Transverse colon (tissue), 4 donors: ENCODE measurements around the gene CDK5RAP1. TPM values are rescaled to one million over a fixed set of nuclear protein-coding genes. Genes with fewer than 3 reads are reported as not detected.

Experiments used
- DNase-seq: peaks from one replicate; pipeline ENCODE4 v3.0.0-alpha.2; 2019
- H3K27ac ChIP-seq, 4 donors: fragments of 200-600 bp; sonication (generic); 2 replicates each; pipeline ENCODE4 v1.5.1; 2016 to 2018; ENCODE audit warnings: inconsistent platforms in 4 of 4
- H3K27me3 ChIP-seq: fragments of 200-600 bp; sonication (generic); 2 replicates; pipeline ENCODE4 v1.5.1; 2017; ENCODE audit warnings: inconsistent platforms
- H3K36me3 ChIP-seq, 4 donors: fragments of 200-600 bp; sonication (generic); 2 replicates each; pipeline ENCODE4 v1.5.1; 2017 to 2019; ENCODE audit warnings: inconsistent platforms in 4 of 4
- H3K4me1 ChIP-seq, 4 donors: fragments of 200-600 bp; sonication (generic); 2 replicates each; pipeline ENCODE4 v1.5.1; 2017 to 2020; ENCODE audit warnings: inconsistent platforms in 4 of 4
- H3K4me3 ChIP-seq, 4 donors: fragments of 200-600 bp; sonication (generic); 1 replicate in 1 of 4; 2 replicates in 3 of 4; pipeline versions ENCODE4 v1.5.1 to v1.6.1; 2017 to 2019; ENCODE audit warnings: inconsistent platforms in 4 of 4
- H3K9me3 ChIP-seq, 2 donors: fragments of 200-600 bp; sonication (generic); 2 replicates each; pipeline ENCODE4 v1.5.1; 2017 to 2019; ENCODE audit warnings: inconsistent platforms in 2 of 2
- EP300 ChIP-seq: sonication (generic); formaldehyde crosslinking; IDR thresholded peaks from one replicate; pipeline ENCODE4 v1.6.1; 2017; ENCODE audit warnings: antibody characterized with exemption, low read depth
- POLR2A ChIP-seq: fragments of 450-650 bp; IDR thresholded peaks from one replicate; pipeline ENCODE4 v1.6.1; 2016; ENCODE audit warnings: antibody characterized with exemption, mild to moderate bottlenecking, moderate library complexity
- POLR2AphosphoS5 ChIP-seq, 3 donors: sonication (generic); formaldehyde crosslinking; IDR thresholded peaks; one replicate each; pipeline ENCODE4 v1.6.1; 2016; ENCODE audit warnings: antibody characterized with exemption in 3 of 3
- WGBS, 2 donors: methylation state at CpG; one replicate each; pipeline ENCODE4 v1.1.5; 2018; ENCODE audit warnings: low coverage in 1 of 2; 5-methylcytosine and 5-hydroxymethylcytosine counted together
- in situ Hi-C, 4 donors: fragments of 200-750 bp; cut with MboI; loops; one replicate each; pipeline versions ENCODE4 v1.15.0 to v1.15.1; 2017; ENCODE audit warnings: low sequenced_read_pairs in 3 of 4, low pct_ligation_motif_present in 1 of 4, low pct_unique_long_range_greater_than_20kb in 1 of 4
- intact Hi-C: fragments of 100-400 bp; cut with DNase I; formaldehyde crosslinking; loops from one replicate; pipeline ENCODE4 v1.15.1; 2023; ENCODE audit warnings: low total_unique reads
- total RNA-seq, 4 donors: library from RNA; depleted of rRNA; stranded (reverse); fragments of >200 nt; gene quantifications; one replicate each; pipeline ENCODE4 v1.1.0, GENCODE V29; 2016
- TF ChIP-seq, protein P1 (sequence below), 5 experiments: fragments of 200-600 bp in 3 of 5; fragments of 450-650 bp in 2 of 5; sonication (generic) in 3 of 5; IDR thresholded peaks; 1 replicate in 2 of 5; 2 replicates in 3 of 5; pipeline ENCODE4 v1.5.1; 2016 to 2017; ENCODE audit warnings: antibody characterized with exemption in 5 of 5, inconsistent platforms in 3 of 5, mild to moderate bottlenecking in 2 of 5, moderate library complexity in 1 of 5

CDK5RAP1 gene
- total RNA-seq, 4 donors from 2014 or later = 8.6 to 21.3 (median 20.3) TPM

DNA sequence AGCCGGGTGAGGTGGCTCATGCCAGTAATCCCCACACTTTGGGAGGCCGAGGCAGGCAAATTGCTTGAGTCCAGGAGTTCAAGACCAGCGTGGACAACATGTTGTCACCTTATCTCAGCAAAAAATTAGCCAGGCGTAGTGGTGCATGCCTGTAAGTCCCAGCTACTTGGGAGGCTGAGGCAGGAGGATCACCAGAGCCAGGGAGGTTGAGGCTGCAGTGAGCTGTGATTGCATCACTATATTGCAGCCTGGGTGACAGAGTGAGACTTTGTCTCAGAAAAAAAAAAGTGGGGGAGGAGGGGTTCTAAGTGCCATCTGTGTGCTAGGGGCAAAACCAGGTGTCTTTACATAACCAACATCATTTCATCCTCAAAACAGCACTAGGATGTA, 48.3 kb downstream of the CDK5RAP1 start:
- TF ChIP-seq POLR2A = no peak
- TF ChIP-seq EP300 = no peak
- TF ChIP-seq POLR2AphosphoS5 (IDR thresholded peaks at IDR 0.05) = no peak
- TF ChIP-seq, protein P1, sequence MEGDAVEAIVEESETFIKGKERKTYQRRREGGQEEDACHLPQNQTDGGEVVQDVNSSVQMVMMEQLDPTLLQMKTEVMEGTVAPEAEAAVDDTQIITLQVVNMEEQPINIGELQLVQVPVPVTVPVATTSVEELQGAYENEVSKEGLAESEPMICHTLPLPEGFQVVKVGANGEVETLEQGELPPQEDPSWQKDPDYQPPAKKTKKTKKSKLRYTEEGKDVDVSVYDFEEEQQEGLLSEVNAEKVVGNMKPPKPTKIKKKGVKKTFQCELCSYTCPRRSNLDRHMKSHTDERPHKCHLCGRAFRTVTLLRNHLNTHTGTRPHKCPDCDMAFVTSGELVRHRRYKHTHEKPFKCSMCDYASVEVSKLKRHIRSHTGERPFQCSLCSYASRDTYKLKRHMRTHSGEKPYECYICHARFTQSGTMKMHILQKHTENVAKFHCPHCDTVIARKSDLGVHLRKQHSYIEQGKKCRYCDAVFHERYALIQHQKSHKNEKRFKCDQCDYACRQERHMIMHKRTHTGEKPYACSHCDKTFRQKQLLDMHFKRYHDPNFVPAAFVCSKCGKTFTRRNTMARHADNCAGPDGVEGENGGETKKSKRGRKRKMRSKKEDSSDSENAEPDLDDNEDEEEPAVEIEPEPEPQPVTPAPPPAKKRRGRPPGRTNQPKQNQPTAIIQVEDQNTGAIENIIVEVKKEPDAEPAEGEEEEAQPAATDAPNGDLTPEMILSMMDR (IDR thresholded peaks at IDR 0.05) = no peak
- 85 to 94% methylated on average over 3 to 4 of the region's 4 CpGs for WGBS, 2 donors
- no peaks in the 10 kb centered on the region for H3K4me1 ChIP-seq
- no peak overlapping the region for H3K4me3 ChIP-seq
- in situ Hi-C loops = no loop called here
- no peaks in the 10 kb centered on the region for H3K9me3 ChIP-seq
- no peaks in the 10 kb centered on the region for H3K27me3 ChIP-seq
- no peak for DNase-seq
- no peak overlapping the region for H3K27ac ChIP-seq
- no peaks in the 10 kb centered on the region for H3K36me3 ChIP-seq
- intact Hi-C loops = no loop called here

DNA sequence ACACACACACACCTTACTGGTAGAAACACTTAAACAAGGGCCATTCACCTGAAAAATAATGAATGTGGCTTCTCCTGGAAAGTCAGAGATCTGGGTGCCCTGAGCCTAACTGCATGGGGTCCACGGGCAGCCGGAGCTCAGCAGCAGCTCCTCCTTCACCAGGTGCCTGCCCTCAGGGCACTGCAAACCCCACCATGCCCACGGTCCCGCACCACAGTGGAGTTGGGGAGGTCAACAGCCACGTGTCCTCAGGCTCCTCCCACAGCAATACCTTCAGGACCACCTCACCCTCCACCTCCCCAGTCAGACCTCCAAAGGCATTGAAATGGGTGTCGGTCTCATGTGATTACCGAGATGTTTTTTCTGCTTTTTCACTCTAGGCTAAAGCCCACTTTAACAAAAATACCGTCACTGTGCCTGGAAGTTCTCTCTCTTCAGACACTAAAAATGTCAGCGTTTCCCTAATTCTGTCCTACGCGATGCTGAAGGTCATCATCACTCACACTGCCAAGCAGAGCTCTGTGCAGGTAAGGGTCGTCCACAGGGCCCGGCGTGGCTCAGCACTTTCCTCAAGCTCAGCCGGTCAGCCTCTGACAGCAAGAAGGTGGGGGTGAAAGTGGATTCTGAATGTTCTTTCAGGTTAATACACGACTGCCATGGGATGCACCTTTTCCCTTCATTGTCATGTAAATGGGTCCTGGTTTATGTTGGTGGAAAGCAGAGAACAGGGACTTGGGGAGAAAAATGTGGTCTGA, 48.9 kb downstream of the CDK5RAP1 start:
- Histone ChIP-seq H3K36me3 (no peaks in the 10 kb centered on the region), H3K4me3 (no peak overlapping the region), H3K27me3 (no peaks in the 10 kb centered on the region), H3K4me1 (no peaks in the 10 kb centered on the region), H3K27ac (no peak overlapping the region), H3K9me3 (no peaks in the 10 kb centered on the region)
- no peak for TF ChIP-seq POLR2AphosphoS5 (IDR thresholded peaks at IDR 0.05)
- no peak for TF ChIP-seq EP300
- no peak for TF ChIP-seq POLR2A
- 86% methylated on average over 16 of the region's 16 CpGs; no CpG with 5 or more reads in 1 of the 2 donors for WGBS, 2 donors
- no peak for DNase-seq
- in situ Hi-C loops (no loop called here), intact Hi-C loops (no loop called here)

DNA sequence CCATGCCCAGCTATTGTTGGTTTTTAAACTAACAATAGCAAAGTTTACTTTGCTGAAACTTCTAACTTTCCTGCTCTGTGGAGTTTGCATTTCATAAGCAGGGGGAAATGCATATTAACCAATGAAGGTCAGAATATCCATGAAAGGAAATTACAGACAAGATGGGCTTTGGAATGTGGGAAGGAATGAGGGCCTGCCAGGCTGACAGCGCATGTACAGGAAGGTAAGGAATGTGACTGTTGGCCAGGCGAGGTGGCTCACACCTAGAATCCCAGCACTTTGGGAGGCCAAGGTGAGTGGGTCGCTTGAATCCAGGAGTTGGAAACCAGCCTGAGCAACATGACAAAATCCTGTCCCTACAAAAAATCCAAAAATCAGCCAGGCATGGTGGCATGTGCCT, 49.6 kb downstream of the CDK5RAP1 start:
- Histone ChIP-seq H3K9me3 (no peaks in the 10 kb centered on the region), H3K4me3 (no peak overlapping the region), H3K36me3 (no peaks in the 10 kb centered on the region), H3K4me1 (no peaks in the 10 kb centered on the region), H3K27me3 (no peaks in the 10 kb centered on the region), H3K27ac (no peak overlapping the region)
- WGBS, 2 donors = 54 to 100% methylated on average over 3 of the region's 3 CpGs
- TF ChIP-seq, protein P1 (IDR thresholded peaks at IDR 0.05) = no peak
- TF ChIP-seq POLR2A = no peak
- TF ChIP-seq EP300 = no peak
- no peak for TF ChIP-seq POLR2AphosphoS5 (IDR thresholded peaks at IDR 0.05)
- DNase-seq = no peak
- in situ Hi-C loops = no loop called here
- intact Hi-C loops = no loop called here

DNA sequence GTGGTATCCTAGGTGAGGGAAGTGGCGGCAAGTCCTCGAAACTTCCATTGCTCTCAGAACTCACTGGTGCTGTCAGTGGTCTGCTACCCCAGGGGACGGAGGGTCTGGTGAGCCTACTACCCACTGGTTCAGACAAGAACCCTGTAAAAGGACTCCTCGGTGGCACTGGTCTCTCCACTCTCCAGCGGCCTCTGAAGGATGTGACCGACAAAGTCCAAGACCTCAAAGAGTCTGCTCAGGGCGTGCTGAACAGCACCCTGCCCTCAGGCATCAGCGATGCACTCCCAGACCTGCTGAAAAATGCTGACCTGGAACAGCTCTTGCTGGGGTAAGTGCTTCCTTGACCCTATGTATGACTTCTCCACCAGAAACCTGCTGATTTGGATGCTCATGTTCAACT, 51.8 kb downstream of the CDK5RAP1 start:
- H3K4me1 ChIP-seq = no peaks in the 10 kb centered on the region
- H3K4me3 ChIP-seq = no peak overlapping the region
- TF ChIP-seq EP300 (no peak), POLR2AphosphoS5 (IDR thresholded peaks at IDR 0.05) (no peak), POLR2A (no peak)
- TF ChIP-seq, protein P1 (IDR thresholded peaks at IDR 0.05) = no peak
- in situ Hi-C loops (no loop called here), intact Hi-C loops (no loop called here)
- no peaks in the 10 kb centered on the region for H3K36me3 ChIP-seq
- H3K9me3 ChIP-seq = no peaks in the 10 kb centered on the region
- no peak overlapping the region for H3K27ac ChIP-seq
- no peaks in the 10 kb centered on the region for H3K27me3 ChIP-seq
- WGBS, 2 donors = 96% methylated on average over 8 of the region's 8 CpGs; no CpG with 5 or more reads in 1 of the 2 donors
- DNase-seq = no peak
